HepG2 (cell line): ENCODE measurements around the gene SGMS1. TPM values are rescaled to one million over a fixed set of nuclear protein-coding genes. Genes with fewer than 3 reads are reported as not detected.

Source experiments
- ATAC-seq: fragments of 200-7000 bp; cut with Tn5 transposase; 3 replicates; pipeline ENCODE4 v1.9.1; 2020; ENCODE audit warnings: mild to moderate bottlenecking, moderate library complexity
- BruUV-seq: library from RNA; stranded (reverse); fragments of 400-500 nt; replicated peaks from 2 replicates; lab custom pipeline; 2021; lab: Mats Ljungman, UMichigan
- CTCF ChIA-PET: fragments of 300-600 bp; formaldehyde crosslinking; extraction: SDS; loops from one replicate; lab custom pipeline; 2021; ENCODE audit warnings: low total read pairs, inconsistent platforms, low intra/inter-chr PET ratio; lab: Yijun Ruan, JAX
- POLR2A ChIA-PET: fragments of 350-600 bp; sonication (Branson Sonifier 250); formaldehyde crosslinking; loops from one replicate; lab custom pipeline; 2020; ENCODE audit warnings: antibody characterized with exemption, inconsistent platforms; lab: Yijun Ruan, JAX
- DNase-seq: peaks from one replicate; pipeline ENCODE4 v3.0.0-alpha.2; 2015; ENCODE audit warnings: low spot score
- FAIRE-seq: peaks from 3 replicates; lab custom pipeline; 2011; peaks lifted over from hg19 to GRCh38; lab: Jason Lieb, UNC
- H2AFZ ChIP-seq: one replicate; pipeline ENCODE4 v1.6.1; 2011; ENCODE audit warnings: low read length, inconsistent platforms
- H3K27ac ChIP-seq: fragments of 300-600 bp; 3 replicates; pipeline ENCODE4 v1.8.0; 2011; ENCODE audit warnings: mixed run types, mild to moderate bottlenecking, mixed read lengths, low read length, inconsistent platforms; ENCODE audit not compliant: insufficient read depth; ENCODE audit errors: extremely low read length
- H3K27me3 ChIP-seq, 2 experiments: fragments of 200-600 bp in 1 of 2; 2 replicates in 1 of 2; 3 replicates in 1 of 2; pipeline versions ENCODE4 v1.6.0 to v1.8.0; 2011; ENCODE audit warnings: low read length in 2 of 2, mild to moderate bottlenecking in 2 of 2, moderate library complexity in 2 of 2, inconsistent platforms in 1 of 2; ENCODE audit not compliant: insufficient read depth in 2 of 2, control insufficient read depth in 1 of 2
- H3K36me3 ChIP-seq, 2 experiments: fragments of 200-600 bp in 1 of 2; replicated peaks in 1 of 2; 2 replicates in 1 of 2; 3 replicates in 1 of 2; pipeline versions ENCODE4 v1.5.1 to v1.8.0; 2011; ENCODE audit warnings: low read length in 2 of 2, inconsistent platforms in 1 of 2; ENCODE audit not compliant: insufficient read depth in 2 of 2, control insufficient read depth in 1 of 2
- H3K4me1 ChIP-seq: 2 replicates; pipeline ENCODE4 v1.5.1; 2012; ENCODE audit warnings: low read length, inconsistent platforms; ENCODE audit not compliant: insufficient read depth
- H3K4me2 ChIP-seq: 2 replicates; pipeline ENCODE4 v1.6.0; 2011; ENCODE audit warnings: low read depth, low read length, inconsistent platforms
- H3K4me3 ChIP-seq, 3 experiments: fragments of 200-600 bp in 1 of 3; sonication (generic), shearing (Covaris generic) in 1 of 3; replicated peaks in 1 of 3; 2 replicates each; pipeline ENCODE4 v1.5.1; 2011 to 2016; ENCODE audit warnings: low read length in 3 of 3, inconsistent platforms in 2 of 3, low read depth in 2 of 3, mild to moderate bottlenecking in 2 of 3, control low read depth in 1 of 3, mixed read lengths in 1 of 3; ENCODE audit not compliant: insufficient read depth in 1 of 3
- H3K79me2 ChIP-seq: one replicate; pipeline ENCODE4 v1.6.1; 2011; ENCODE audit warnings: low read length, inconsistent platforms; ENCODE audit not compliant: insufficient read depth
- H3K9ac ChIP-seq: 2 replicates; pipeline ENCODE4 v1.6.0; 2011; ENCODE audit warnings: mild to moderate bottlenecking, low read depth, low read length, inconsistent platforms; ENCODE audit not compliant: insufficient read depth
- H3K9me3 ChIP-seq: 2 replicates; pipeline ENCODE4 v1.5.1; 2012; ENCODE audit warnings: mild to moderate bottlenecking, low read length
- H4K20me1 ChIP-seq: 2 replicates; pipeline ENCODE4 v1.6.0; 2011; ENCODE audit warnings: inconsistent platforms, mild to moderate bottlenecking, low read length, moderate library complexity; ENCODE audit not compliant: insufficient read depth
- ETV6 ChIP-seq: sonication (generic); formaldehyde crosslinking; conservative IDR thresholded peaks from 2 replicates; pipeline ENCODE4 v1.4.0; 2020; ENCODE audit warnings: missing genetic modification reagents
- HOXA7 ChIP-seq: sonication (generic); formaldehyde crosslinking; IDR thresholded peaks from 2 replicates; pipeline ENCODE4 v1.8.1; 2022; ENCODE audit warnings: mild to moderate bottlenecking, missing genetic modification reagents, moderate library complexity
- KAT7 ChIP-seq: IDR thresholded peaks from 2 replicates; pipeline ENCODE4 v1.6.1; 2018; ENCODE audit warnings: borderline replicate concordance, missing compliant biosample characterization
- NAIF1 ChIP-seq: sonication (generic); formaldehyde crosslinking; IDR thresholded peaks from 2 replicates; pipeline ENCODE4 v1.5.0; 2020; ENCODE audit warnings: mild to moderate bottlenecking, missing genetic modification reagents, borderline replicate concordance
- RFX1 ChIP-seq: fragments of 450-650 bp; IDR thresholded peaks from 2 replicates; pipeline ENCODE4 v1.6.1; 2017
- SMAD9 ChIP-seq: sonication (generic); formaldehyde crosslinking; IDR thresholded peaks from 2 replicates; pipeline ENCODE4 v1.5.1; 2020; ENCODE audit warnings: mild to moderate bottlenecking, missing genetic modification reagents
- WIZ ChIP-seq: sonication (generic); formaldehyde crosslinking; IDR thresholded peaks from 2 replicates; pipeline ENCODE4 v1.5.1; 2020; ENCODE audit warnings: mild to moderate bottlenecking, missing genetic modification reagents
- ZNF224 ChIP-seq: sonication (generic); formaldehyde crosslinking; IDR thresholded peaks from 2 replicates; pipeline ENCODE4 v1.5.0; 2020; ENCODE audit warnings: mild to moderate bottlenecking, missing genetic modification reagents
- ZNF343 ChIP-seq: sonication (generic); formaldehyde crosslinking; IDR thresholded peaks from 2 replicates; pipeline ENCODE4 v1.4.0; 2020; ENCODE audit warnings: mild to moderate bottlenecking, missing genetic modification reagents
- ZNF577 ChIP-seq: sonication (generic); formaldehyde crosslinking; IDR thresholded peaks from 2 replicates; pipeline ENCODE4 v1.4.0; 2020; ENCODE audit warnings: mild to moderate bottlenecking, low read depth, missing genetic modification reagents, borderline replicate concordance
- ZNF724P ChIP-seq: sonication (generic); formaldehyde crosslinking; IDR thresholded peaks from 2 replicates; pipeline ENCODE4 v1.8.0; 2022; ENCODE audit warnings: missing genetic modification reagents, borderline replicate concordance
- ZNF83 ChIP-seq: sonication (generic); formaldehyde crosslinking; IDR thresholded peaks from 2 replicates; pipeline ENCODE4 v1.4.0; 2020; ENCODE audit warnings: missing genetic modification reagents, mild to moderate bottlenecking, borderline replicate concordance
- WGBS: methylation state at CpG from one replicate; pipeline ENCODE4 v1.1.6; 2017; ENCODE audit warnings: low lambda C conversion rate; 5-methylcytosine and 5-hydroxymethylcytosine counted together
- in situ Hi-C: cut with HindIII; loops from 2 replicates; pipeline ENCODE4 v1.10.0; 2017; ENCODE audit warnings: low pct_unique_long_range_greater_than_20kb; ENCODE audit not compliant: extremely low pct_ligation_motif_present
- intact Hi-C: fragments of 100-400 bp; cut with micrococcal nuclease; formaldehyde crosslinking; loops from one replicate; pipeline ENCODE4 v1.10.0; 2022; ENCODE audit not compliant: unreplicated experiment
- polyA plus RNA-seq, 8 experiments: library from polyadenylated mRNA; depleted of rRNA in 3 of 8; stranded (reverse) in 7 of 8; unstranded in 1 of 8; fragments of >200 nt; fragmentation: Illumina TruSeq in 4 of 8; extraction: Trizol in 4 of 8; gene quantifications; 2 replicates each; pipeline versions ENCODE4 v1.2.1 to v1.2.3, GENCODE V29; 2011 to 2016; ENCODE audit warnings: low read depth in 4 of 8, missing spikeins in 1 of 8, mixed read lengths in 1 of 8; ENCODE audit not compliant: insufficient read depth in 1 of 8
- total RNA-seq, 5 experiments: library from RNA; depleted of rRNA; stranded (reverse); fragments of >200 nt; fragmentation: Illumina TruSeq; extraction: Trizol; gene quantifications; 2 replicates each; pipeline ENCODE4 v1.2.3, GENCODE V29; 2016; ENCODE audit warnings: low read depth in 1 of 5
- TF ChIP-seq, protein P1 (sequence below): sonication (generic); formaldehyde crosslinking; IDR thresholded peaks from 2 replicates; pipeline ENCODE4 v1.9.0; 2021; ENCODE audit warnings: mild to moderate bottlenecking, missing genetic modification reagents
- TF ChIP-seq, protein P2 (sequence below): sonication (generic); formaldehyde crosslinking; IDR thresholded peaks from 2 replicates; pipeline ENCODE4 v1.4.0; 2020; ENCODE audit warnings: mild to moderate bottlenecking, missing genetic modification reagents

Gene SGMS1
- total and polyA plus RNA-seq, 2 of the 13 experiments (the other 11 are each of a cell fraction or from before 2014, with no cell fraction given), result 6.5 to 15.1 TPM

DNA sequence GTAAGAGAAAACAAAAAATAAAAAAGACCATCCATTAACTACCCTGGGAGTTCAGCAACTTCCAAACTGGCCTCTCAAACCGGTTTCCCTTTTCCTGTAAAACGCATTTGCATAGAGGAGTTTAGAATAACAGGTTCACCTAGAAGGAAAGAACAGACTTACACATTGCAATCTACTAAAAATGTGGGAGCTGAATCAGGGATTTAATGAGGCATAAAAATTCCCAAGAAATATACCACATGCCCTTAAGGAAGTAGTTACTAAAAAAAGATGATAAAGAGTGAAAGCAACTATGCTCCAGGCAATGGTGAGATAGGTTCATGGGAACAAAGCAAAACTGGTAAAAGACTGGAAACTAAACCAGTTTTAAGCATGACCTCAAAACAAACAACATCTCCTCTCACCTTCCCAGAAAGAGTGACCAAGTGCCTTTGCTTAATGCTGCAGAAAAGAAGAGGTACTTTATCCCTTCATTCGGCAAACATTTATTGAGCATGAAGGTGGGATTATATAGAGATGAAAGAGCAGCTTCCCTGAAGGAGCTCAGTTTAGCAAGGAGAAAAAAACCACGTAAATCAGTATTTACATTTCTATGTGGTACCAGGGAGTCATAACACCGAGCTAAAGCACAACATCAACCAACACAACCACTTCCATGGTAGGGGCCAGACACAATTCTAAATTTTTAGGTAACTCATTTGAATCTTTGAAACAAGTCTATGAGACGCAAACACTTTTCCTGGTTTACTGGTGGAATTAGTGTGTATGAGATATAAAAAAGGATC, 152.8 kb downstream of the SGMS1 start:
- ChIA-PET CTCF (no interaction called here), POLR2A (no interaction called here)
- ATAC-seq, result no peak
- WGBS, result 92% methylated on average over 6 of the region's 6 CpGs
- H3K4me2 ChIP-seq, result no peak overlapping the region
- intact Hi-C loops (no loop called here), in situ Hi-C loops (no loop called here)
- H2AFZ ChIP-seq, result no peak overlapping the region
- no peak overlapping the region for H3K4me3 ChIP-seq
- H3K4me1 ChIP-seq, result peaks cover 30% of the 10 kb centered on the region
- H3K27ac ChIP-seq, result no peak overlapping the region
- peaks cover 1% of the 10 kb centered on the region for H3K79me2 ChIP-seq
- BruUV-seq, result no TSS peak
- no peak overlapping the region for H3K9ac ChIP-seq
- no peaks in the 10 kb centered on the region for H3K36me3 ChIP-seq
- DNase-seq, result no peak
- no peaks in the 10 kb centered on the region for H3K27me3 ChIP-seq
- no peaks in the 10 kb centered on the region for H3K9me3 ChIP-seq
- no peak for FAIRE-seq
- no peaks in the 10 kb centered on the region for H4K20me1 ChIP-seq
- no peak for TF ChIP-seq KAT7 (CRISPR knock-in tag)
- TF ChIP-seq, protein P1, sequence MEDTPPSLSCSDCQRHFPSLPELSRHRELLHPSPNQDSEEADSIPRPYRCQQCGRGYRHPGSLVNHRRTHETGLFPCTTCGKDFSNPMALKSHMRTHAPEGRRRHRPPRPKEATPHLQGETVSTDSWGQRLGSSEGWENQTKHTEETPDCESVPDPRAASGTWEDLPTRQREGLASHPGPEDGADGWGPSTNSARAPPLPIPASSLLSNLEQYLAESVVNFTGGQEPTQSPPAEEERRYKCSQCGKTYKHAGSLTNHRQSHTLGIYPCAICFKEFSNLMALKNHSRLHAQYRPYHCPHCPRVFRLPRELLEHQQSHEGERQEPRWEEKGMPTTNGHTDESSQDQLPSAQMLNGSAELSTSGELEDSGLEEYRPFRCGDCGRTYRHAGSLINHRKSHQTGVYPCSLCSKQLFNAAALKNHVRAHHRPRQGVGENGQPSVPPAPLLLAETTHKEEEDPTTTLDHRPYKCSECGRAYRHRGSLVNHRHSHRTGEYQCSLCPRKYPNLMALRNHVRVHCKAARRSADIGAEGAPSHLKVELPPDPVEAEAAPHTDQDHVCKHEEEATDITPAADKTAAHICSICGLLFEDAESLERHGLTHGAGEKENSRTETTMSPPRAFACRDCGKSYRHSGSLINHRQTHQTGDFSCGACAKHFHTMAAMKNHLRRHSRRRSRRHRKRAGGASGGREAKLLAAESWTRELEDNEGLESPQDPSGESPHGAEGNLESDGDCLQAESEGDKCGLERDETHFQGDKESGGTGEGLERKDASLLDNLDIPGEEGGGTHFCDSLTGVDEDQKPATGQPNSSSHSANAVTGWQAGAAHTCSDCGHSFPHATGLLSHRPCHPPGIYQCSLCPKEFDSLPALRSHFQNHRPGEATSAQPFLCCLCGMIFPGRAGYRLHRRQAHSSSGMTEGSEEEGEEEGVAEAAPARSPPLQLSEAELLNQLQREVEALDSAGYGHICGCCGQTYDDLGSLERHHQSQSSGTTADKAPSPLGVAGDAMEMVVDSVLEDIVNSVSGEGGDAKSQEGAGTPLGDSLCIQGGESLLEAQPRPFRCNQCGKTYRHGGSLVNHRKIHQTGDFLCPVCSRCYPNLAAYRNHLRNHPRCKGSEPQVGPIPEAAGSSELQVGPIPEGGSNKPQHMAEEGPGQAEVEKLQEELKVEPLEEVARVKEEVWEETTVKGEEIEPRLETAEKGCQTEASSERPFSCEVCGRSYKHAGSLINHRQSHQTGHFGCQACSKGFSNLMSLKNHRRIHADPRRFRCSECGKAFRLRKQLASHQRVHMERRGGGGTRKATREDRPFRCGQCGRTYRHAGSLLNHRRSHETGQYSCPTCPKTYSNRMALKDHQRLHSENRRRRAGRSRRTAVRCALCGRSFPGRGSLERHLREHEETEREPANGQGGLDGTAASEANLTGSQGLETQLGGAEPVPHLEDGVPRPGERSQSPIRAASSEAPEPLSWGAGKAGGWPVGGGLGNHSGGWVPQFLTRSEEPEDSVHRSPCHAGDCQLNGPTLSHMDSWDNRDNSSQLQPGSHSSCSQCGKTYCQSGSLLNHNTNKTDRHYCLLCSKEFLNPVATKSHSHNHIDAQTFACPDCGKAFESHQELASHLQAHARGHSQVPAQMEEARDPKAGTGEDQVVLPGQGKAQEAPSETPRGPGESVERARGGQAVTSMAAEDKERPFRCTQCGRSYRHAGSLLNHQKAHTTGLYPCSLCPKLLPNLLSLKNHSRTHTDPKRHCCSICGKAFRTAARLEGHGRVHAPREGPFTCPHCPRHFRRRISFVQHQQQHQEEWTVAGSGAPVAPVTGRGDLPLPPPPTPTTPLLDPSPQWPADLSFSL, result no peak
- TF ChIP-seq NAIF1 (CRISPR knock-in tag), result no peak
- no peak for TF ChIP-seq ZNF577 (CRISPR knock-in tag)
- TF ChIP-seq ETV6 (CRISPR knock-in tag), result no peak
- TF ChIP-seq RFX1, result no peak
- TF ChIP-seq, protein P2, sequence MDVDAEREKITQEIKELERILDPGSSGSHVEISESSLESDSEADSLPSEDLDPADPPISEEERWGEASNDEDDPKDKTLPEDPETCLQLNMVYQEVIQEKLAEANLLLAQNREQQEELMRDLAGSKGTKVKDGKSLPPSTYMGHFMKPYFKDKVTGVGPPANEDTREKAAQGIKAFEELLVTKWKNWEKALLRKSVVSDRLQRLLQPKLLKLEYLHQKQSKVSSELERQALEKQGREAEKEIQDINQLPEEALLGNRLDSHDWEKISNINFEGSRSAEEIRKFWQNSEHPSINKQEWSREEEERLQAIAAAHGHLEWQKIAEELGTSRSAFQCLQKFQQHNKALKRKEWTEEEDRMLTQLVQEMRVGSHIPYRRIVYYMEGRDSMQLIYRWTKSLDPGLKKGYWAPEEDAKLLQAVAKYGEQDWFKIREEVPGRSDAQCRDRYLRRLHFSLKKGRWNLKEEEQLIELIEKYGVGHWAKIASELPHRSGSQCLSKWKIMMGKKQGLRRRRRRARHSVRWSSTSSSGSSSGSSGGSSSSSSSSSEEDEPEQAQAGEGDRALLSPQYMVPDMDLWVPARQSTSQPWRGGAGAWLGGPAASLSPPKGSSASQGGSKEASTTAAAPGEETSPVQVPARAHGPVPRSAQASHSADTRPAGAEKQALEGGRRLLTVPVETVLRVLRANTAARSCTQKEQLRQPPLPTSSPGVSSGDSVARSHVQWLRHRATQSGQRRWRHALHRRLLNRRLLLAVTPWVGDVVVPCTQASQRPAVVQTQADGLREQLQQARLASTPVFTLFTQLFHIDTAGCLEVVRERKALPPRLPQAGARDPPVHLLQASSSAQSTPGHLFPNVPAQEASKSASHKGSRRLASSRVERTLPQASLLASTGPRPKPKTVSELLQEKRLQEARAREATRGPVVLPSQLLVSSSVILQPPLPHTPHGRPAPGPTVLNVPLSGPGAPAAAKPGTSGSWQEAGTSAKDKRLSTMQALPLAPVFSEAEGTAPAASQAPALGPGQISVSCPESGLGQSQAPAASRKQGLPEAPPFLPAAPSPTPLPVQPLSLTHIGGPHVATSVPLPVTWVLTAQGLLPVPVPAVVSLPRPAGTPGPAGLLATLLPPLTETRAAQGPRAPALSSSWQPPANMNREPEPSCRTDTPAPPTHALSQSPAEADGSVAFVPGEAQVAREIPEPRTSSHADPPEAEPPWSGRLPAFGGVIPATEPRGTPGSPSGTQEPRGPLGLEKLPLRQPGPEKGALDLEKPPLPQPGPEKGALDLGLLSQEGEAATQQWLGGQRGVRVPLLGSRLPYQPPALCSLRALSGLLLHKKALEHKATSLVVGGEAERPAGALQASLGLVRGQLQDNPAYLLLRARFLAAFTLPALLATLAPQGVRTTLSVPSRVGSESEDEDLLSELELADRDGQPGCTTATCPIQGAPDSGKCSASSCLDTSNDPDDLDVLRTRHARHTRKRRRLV, result no peak
- no peak for TF ChIP-seq ZNF724P
- TF ChIP-seq WIZ (CRISPR knock-in tag), result no peak
- TF ChIP-seq SMAD9 (CRISPR knock-in tag), result no peak
- no peak for TF ChIP-seq ZNF83 (CRISPR knock-in tag)
- no peak for TF ChIP-seq ZNF224
- no peak for TF ChIP-seq HOXA7 (CRISPR knock-in tag)
- no peak for TF ChIP-seq ZNF343 (CRISPR knock-in tag)
